ENCODE data around the gene TRPM3.
"Not testable (repeated sequence)": the region's sequence is repeated elsewhere in the genome, so short reads cannot be mapped to it uniquely, and the experiment has no call there.

The TRPM3 gene

DNA sequence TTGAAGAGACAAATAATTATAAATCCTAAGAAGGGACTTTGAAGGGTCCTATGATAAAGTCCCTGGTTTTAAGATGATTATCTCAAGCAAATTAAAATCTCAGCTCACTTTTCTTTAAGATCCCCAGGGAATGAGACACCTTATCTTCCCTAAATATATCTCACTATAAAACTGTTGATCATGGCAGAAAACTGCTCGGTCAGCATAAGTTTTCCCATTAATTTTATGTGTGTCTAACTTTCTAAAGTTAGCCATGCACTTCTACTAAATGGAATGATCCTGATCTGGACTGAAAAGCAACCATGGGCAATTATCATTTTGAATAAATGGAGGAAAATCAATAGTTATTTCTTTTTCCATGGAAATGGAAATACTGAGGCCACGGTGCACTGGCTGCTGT, 314.5 kb downstream of the TRPM3 start:
- DNase-seq = no peak

DNA sequence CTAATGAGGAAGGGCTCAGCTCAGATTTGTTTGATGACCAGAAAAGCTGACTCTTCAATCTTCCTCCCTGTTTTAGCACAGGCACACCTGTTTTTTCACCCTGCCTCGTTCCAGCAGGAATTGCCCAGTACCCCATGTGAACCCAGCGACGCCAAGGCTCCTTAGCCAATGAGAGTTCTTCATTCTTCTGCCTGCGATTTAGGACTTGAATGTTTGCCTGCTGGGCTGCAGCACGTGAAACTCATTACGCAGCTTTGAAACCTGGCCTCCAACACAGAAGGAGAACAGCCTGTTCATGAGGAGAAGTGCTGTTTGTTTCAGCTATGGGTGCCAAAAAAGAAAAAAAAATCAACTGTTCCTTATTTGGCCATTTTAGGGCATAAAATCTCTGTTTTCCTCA, 315.5 kb downstream of the TRPM3 start:
- DNase-seq = no peak

DNA sequence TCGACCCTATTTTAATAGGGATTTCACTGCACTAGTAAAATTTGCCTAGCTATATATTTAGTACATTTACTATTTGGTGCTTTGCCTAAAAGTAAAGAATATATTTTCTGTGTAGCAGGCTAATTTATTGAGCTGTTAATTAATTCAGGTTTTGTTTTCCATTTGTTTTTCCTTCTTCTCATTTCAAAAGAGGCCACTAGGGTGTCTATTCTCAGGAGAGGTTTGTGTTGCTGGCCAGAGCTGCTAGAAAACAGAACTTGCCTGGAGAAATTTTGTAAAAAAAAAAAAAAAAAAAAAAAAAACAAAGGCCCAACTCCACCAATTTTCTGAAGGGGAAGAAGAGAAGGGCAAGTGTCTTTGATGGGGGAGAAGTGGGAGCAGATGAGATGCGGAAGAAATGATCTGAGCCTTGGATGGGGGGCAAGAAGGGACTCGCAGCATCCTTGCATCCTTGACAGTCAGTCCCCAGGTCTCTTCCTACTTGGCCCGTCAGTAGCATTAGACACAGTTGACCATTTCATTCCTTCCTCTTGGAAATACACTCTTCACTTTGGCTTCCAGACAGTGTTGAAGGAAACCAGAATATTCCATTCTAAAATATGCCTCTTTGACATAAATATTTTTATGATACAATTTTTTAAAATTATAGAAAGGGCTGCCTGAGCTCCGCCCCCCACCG, 318.5 kb downstream of the TRPM3 start:
- DNase-seq = no peak

DNA sequence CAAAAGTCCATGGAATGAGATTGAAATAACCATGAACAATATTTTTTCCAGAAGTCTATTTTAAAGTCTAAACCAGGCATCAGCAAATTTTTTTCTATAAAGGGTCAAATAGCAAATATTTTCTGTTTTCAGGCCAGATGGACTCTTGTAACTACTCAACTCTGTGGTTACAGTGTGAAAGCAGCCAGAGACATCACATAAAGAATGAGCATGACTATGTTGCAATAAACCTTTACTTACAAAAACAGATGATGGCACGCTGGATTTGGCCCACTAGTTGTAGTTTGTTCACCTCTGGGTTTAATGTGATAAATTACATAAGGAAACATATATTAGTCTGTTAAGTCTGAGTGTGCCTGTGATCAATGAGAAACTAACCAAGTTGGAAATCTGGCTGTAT, 319.2 kb downstream of the TRPM3 start:
- DNase-seq = no peak

DNA sequence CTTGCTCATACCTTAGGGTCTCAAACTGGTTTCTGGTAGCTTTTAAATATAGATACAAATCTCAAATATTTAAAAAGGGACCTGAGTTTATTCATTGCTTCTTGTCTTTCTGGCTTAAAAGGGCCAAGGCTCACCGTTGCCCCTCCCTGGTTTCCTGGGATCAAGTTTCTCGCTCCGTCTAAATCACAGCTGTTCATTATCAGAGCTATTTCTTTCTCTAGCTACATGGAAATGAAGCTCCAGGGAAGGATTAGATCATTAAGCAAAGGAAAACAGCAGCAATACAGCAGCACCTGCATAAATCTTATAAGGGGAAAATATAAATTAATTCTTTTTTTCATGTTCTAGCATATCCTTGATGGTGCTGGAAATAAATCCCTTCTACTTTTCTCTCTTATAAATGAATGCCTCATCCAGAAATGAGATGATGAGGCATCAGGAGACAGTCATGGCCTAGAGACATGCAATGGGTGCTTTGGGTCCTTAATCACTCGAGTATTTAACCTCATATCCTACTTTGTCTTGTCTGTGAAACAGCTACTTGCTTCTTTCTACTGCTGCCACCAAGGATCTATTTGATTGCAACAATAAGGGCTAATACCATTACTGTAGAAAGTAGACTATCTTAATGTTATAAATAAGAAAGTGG, 320.1 kb downstream of the TRPM3 start:
- DNase-seq = no peak

DNA sequence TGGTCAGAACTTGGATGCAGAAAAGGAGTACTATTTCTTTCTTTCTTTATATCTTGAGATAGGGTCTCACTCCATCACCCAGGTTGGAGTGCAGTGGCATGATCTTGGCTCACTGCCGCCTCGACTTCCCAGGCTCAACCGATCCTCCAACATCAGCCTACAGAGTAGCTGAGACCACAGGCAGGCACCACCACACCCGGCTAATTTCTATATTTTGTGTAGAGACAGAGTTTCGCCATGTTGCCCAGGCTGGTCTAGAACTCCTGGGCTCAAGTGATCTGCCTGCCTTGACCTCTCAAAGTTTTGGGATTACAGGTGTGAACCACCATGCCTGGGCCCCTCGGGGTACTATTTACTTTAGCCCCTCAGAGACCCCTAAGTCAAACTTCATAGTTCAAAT, 323.4 kb downstream of the TRPM3 start:
- no peak for DNase-seq

DNA sequence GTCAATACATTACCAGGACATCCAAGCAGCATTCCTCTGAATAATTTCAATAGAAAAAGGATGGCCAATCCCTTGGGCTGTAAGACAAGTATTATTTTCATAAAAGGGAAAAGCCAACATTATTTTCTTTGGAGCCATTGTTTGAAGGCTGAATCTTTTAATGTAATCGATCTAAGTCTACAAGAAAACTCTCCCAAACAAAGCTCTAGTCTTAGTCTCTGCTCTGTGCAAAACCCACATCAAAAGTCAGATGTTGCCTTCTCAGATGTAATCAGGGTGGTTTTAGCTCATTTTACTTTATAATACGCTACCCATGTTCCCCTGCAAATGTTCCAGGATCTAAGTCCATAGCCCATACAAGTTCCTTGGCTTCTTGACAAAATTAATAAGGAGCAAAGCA, 325.6 kb downstream of the TRPM3 start:
- DNase-seq = no peak

DNA sequence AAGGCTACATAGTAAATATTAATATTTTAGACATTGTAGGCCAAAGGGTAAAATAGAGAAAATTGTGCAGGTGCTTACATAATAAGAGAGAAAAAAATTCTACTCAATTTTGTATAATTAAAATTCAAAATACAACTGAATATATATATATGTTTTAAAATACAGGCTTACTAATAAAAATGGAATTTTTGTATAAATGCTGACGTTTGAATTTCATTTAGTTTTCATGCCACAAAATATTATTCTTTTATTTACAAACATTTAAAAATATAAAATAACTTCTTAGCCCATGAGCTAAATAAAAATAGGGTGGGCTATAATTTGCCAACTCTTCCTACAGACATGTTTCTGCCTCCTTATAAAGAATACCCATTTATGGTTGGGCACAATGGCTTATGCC, 328.6 kb downstream of the TRPM3 start:
- no peak for DNase-seq

DNA sequence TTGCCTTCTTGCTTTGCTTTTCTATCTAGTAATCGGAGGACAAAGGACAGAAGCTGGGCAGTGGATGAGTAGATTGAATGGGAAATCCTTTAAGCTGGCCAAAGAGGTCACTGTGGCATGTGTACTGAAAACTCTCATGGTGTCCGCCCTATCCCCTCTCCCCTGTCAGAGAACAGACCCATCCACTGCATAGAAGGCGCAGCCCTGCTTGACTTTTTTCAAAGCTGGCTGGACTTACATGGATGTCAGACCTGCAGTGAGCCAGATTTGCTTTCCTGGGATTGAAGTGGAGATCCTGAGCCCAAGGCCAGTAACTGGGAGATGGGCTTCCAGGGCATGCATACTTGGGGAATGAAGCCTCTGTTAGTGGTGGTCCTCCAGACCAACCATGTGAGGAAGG, 329.5 kb downstream of the TRPM3 start:
- no peak for DNase-seq

DNA sequence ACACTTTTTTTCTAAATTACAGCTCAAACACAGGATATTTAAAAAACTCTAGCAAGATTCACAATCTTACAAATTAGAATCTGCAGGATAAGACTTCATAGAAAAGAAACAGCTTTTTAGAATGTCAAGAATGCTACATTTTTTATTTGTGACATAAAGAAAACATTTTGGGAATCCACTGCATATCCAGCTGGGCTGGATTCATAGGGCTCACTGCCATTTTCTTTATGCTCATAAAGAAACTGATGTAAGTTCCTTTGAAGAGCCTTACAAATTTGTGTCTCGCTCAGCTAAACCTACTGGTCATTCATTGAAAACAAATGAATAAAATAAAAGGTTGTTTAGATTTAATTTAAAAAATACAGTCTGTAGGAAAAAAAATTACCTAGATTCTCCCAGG, 332.3 kb downstream of the TRPM3 start:
- DNase-seq = no peak

DNA sequence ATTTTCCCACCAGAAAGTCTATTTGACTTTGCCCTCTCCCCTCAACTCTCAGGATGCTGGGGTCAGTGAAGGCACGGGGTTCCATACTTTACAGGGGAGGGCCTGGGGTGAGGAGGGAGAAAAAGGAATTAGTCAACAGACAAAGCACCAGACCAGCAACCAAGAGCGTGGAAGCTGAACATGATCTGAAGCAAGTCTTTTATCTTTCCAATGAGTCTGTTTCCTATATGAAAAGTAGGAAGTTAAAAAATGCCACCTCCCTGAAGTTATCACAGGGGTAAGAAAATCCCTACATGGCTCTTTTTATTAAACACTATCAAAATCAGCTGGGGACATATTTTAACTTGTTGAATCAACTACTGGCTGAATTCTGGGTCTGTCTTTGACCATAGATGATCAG, 337.0 kb downstream of the TRPM3 start:
- DNase-seq = no peak

DNA sequence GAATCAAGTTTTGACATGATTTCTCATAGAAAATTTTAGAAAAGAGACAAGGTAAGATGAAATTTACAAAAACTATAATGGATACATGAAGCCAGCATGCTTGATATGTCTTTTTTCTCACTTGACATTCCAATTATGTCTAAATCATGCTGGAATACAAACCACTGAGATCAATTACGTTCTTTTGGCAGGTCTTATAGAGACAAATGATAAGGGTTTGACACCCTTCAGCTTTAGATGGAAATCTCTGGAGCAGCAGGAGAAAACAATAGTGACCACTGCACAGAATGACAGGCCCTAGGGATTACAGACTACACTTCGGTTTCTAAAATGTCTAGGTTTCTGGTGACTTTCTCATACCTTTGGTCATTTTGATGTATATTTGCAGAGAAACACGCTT, 342.9 kb downstream of the TRPM3 start:
- DNase-seq = no peak

DNA sequence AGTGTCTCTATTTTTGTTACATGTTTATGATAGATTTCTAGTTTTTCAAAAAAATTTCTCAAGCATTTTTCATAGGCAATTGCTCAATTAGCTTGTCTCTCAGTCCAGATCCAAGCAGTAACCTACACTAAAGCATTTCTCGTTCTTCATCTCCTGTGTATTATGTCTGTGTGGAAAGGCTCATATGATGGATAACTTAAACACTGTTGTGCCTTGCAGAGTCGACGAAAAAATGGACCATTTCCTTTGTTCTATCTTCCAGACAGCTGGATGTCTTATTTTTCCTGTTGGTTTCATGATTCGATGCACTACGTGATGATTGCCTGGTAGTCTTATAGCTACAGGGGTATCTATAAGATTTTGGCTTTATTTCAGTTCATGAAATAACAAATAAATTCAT, 347.8 kb downstream of the TRPM3 start:
- no peak for DNase-seq

DNA sequence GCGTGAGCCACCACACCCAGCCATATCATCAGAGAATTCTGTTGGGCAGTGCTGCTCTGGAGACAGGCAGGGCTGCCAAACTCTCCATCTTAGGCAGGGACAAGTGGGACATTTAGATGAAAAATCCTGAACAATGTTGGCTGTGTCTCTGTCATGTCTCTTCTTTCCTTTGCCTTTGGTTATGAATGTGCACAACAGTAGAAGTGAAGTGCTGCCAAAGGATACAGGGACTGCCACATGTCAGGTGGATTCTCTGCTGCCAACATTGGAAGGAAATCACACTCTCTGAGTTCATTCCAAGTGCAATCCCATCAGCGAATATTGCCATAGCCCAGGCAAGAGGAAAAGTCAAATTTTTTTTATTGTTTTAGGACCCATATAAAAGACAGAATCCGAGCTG, 348.8 kb downstream of the TRPM3 start:
- no peak for DNase-seq

DNA sequence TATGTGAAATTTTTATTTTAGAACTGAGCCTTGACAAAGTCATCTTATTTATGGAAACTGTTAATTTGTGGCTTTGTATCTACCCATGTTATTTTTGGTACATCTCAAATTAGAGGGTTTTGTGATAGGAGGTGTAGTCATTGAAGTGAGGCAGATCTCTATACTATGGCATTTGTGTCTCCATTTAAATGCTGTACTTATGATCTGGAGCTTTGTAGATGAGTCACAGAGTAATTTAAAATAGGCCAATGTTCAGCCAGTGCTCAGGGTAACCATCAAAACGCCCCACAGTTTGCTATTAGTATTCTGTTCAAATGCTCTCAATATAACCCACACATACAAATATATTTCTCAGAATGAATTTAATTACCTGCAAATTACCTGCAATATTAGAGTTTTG, 355.5 kb downstream of the TRPM3 start:
- no peak for DNase-seq

DNA sequence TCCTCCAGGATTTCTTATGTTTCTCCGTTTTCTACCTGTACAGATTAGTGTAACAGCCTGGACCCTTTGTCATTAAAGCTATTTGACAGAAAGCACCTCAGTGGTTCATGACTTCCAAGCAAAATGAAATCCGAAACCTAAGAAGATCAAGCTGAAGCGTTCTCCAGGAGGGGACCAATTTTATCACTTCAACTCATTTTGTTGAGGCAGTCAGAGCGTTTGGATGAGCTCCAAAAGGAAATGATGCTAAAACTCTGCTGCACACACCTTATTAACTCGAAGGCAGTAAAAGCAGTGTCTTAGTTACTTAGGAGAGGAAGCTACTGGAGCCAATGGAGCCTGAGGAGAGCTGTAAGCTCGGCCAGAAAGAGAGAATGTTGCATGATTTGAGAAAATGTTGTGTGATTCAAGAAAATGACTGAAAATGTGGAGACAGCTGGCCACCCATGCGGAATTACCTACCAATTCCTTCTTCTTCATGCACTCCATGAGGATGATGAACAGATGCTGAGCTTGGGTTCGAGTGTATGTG, 360.2 kb downstream of the TRPM3 start:
- DNase-seq = no peak

DNA sequence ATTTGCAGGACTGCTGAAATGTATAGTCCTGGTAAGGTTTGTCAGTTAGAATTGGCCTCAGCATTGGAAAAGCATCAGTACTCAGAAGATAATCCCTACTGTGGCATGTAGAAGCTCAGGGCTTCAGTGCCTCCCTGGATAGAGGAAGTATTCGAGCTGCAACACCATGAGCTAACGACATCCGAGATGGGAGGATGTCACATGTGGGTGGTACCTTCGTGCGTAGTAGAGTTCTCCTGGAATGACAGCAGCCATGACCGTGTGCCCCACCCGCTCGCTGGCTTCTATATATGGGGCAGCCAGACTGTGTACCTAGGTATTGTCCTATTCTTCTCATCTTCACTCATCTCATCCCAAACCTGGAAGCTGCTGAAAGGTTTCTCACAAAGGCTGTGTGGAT, 361.2 kb downstream of the TRPM3 start:
- no peak for DNase-seq

DNA sequence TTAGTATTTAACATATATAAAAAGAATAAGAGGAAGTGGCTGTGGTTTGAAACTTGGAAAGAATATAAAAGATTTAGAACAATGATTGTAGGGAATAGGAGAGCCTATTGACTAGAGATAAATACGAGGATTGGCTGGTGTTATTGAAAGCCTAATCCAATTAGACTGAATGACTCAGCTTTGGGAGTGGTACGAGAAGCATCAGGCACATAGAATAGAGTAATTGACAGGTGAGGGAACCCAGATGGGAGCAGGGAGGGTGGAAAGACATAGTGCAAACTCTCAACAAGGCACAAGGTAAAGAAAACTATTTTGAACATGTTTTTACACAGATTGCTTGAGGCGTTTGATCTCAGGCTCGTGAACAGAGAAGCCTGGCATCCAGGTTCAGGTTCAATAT, 368.1 kb downstream of the TRPM3 start:
- DNase-seq = no peak

DNA sequence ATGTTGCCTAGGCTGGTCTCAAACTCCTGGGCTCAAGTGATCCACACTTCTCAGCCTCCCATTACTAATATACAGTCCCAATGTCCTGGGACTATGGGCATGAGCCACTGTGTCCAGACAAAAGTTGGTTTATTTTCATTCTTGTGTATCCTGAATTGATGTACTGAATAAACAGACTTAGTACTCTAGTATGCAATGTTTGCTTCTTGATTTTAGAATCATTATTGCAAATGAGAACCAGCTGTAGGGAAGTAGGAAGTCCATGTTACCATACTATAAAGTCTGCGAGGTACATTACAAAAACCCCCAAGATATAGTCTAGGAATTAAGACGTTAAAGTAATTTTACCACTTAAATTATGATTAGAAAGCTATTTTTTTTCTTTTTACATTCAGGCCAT, 372.4 kb downstream of the TRPM3 start:
- DNase-seq = no peak

DNA sequence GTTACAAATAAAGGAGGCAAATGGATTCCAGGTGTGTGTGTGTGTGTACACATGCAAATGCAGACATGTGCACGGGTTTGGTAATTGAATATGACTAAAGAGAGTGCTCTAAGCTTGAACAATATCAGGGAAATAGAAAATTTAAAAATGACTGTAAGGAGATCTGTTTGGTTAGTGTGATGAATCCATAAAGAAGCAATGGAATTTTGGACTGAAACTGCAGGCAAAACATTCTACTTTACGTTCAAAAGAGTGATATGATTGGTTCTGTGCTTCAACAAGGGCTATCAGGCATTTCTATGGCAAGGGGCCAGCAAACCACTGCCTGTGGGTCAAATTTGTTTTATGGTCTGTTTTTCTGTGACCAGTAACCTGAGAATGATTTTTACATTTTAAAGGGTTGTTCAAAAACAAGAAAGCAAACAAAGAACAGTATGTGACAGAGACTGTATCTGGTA, 374.1 kb downstream of the TRPM3 start:
- no peak for DNase-seq

DNA sequence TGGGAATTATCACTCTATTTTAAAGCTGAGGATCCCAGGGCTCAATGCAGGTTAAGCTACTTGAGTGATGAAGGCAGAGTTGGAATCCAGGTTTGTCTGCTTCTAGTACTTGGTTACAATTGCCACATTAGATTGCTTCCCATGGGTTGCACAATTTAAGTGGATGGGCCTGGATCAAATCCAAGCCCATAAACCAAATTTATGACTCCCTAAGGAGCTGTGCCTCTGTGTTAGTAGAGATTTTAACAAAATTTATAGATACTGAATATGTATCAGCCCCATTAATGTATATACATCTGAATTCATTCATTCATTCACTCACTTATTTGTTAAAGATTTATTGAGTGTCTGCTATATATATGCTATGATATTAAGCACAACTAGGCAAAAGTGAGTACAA, 374.7 kb downstream of the TRPM3 start:
- no peak for DNase-seq

DNA sequence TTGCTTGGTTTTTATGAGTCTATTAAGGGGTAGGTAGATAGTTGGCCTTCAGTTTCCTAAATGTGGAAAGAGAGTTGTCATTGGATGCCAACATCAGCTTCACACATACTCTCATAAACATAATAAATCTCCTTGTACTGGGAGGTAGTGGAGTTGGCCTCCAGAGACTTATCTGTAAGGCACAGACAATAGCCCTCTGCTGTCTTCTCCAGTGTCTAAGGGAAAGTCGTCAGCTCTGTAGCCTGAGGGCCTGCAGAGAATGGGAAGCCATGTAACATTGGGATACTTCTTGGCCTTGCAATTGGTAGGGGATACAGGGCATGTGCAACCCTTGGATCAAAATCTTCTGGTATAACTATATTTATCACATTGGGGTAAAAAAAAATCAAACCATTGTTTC, 375.1 kb downstream of the TRPM3 start:
- DNase-seq = no peak

DNA sequence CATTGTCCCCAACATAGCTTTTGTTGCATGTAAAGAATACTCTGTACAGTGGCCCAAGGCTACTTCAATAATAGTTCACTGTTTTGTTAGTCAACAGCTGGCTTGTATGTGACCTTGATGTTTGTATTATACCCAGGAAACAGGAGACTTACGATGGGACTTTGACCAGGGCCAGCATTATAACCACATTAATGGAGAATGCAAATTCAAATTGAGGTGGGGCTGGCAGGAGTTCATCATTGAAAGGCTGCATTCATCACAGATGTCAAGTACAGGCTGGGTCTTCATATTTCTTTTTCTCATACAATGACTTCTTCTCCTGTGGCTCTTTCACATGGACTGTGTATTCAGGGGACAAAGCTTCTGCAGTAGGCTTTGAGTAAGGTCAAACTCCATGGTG, 396.6 kb downstream of the TRPM3 start:
- not testable (repeated sequence) for DNase-seq

DNA sequence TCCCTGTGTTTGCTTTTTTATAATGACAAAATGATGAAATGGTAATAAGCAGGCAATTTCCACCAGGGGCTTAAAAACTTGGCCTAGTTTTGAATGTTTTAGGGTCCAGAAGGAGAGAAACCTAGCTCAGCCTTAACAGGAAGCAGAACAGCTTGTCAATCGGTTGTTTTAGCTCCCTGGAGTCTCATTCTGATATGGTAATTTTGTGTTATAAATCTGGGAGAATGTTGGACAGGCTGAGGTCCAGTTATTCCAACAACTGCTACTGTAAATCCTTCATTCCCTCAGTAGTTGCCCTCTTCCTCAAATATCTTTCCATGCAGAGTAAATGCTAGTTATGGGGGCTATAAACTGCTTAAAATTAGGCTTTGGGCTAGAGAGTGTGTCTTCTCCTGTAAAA, 397.4 kb downstream of the TRPM3 start:
- not testable (repeated sequence) for DNase-seq

DNA sequence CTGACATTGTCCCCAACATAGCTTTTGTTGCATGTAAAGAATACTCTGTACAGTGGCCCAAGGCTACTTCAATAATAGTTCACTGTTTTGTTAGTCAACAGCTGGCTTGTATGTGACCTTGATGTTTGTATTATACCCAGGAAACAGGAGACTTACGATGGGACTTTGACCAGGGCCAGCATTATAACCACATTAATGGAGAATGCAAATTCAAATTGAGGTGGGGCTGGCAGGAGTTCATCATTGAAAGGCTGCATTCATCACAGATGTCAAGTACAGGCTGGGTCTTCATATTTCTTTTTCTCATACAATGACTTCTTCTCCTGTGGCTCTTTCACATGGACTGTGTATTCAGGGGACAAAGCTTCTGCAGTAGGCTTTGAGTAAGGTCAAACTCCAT, 414.6 kb downstream of the TRPM3 start:
- not testable (repeated sequence) for DNase-seq

All from activated CD4-positive, alpha-beta T cell treated with anti-CD3 and anti-CD28 coated beads for 4 hours (primary cell).